ENCODE results near the gene CEP192.

CEP192 gene

GRCh38 chr18:13039806-13040205, 48.6 kb downstream of the CEP192 start:
- Histone ChIP-seq H3K9me3 (ENCODE audit: control insufficient read depth, insufficient read depth, low read depth, low read length) (no peaks in the 10 kb centered on the region), H3K27ac (ENCODE audit: extremely low read depth, low read depth, low read length) (no peak overlapping the region), H3K36me3 (ENCODE audit: control insufficient read depth in 2 of 2, insufficient read depth in 1 of 2, low read length in 2 of 2) (peaks cover 32 to 36% of the 10 kb centered on the region in 2 experiments), H3K4me3 (ENCODE audit: low read depth, low read length) (no peak overlapping the region), H3K4me1 (ENCODE audit: control insufficient read depth, insufficient read depth, low read length) (no peaks in the 10 kb centered on the region)
- CTCF ChIA-PET, result no interaction called here
- TF ChIP-seq ZNF473 (tag by site-specific recombination; IDR thresholded peaks at IDR 0.05) (no peak), SALL2 (tag by site-specific recombination; IDR thresholded peaks at IDR 0.05; ENCODE audit: borderline replicate concordance) (no peak), ZEB2 (tag by site-specific recombination; IDR thresholded peaks at IDR 0.05) (no peak), ZNF223 (tag by site-specific recombination; IDR thresholded peaks at IDR 0.05) (no peak), ZNF324 (tag by site-specific recombination; IDR thresholded peaks at IDR 0.05) (no peak), ZNF26 (tag by site-specific recombination; IDR thresholded peaks at IDR 0.05) (no peak), YY1 (tag by site-specific recombination; IDR thresholded peaks at IDR 0.05) (no peak), ZNF792 (tag by site-specific recombination; IDR thresholded peaks at IDR 0.05) (no peak), ZNF501 (tag by site-specific recombination; IDR thresholded peaks at IDR 0.05) (no peak), ZNF423 (tag by site-specific recombination; IDR thresholded peaks at IDR 0.05) (no peak), ZNF132 (tag by site-specific recombination; IDR thresholded peaks at IDR 0.05; ENCODE audit: borderline replicate concordance) (no peak), ZNF184 (tag by site-specific recombination; IDR thresholded peaks at IDR 0.05) (no peak), FEZF1 (tag by site-specific recombination; IDR thresholded peaks at IDR 0.05) (no peak), ZNF623 (tag by site-specific recombination; IDR thresholded peaks at IDR 0.05) (no peak)
- POLR2A ChIA-PET, result interaction anchor here (0.5 kb wide), 1 partner anchor 15 kb away, joined by 3 read pairs; no protein-coding TSS in a partner anchor

- no peaks in the 10 kb centered on the region for H3K4me1 ChIP-seq (ENCODE audit: control insufficient read depth, insufficient read depth, low read length)
- no peak overlapping the region for H3K27ac ChIP-seq (ENCODE audit: extremely low read depth, low read depth, low read length)
- no peak overlapping the region for H3K4me3 ChIP-seq (ENCODE audit: low read depth, low read length)
- no peaks in the 10 kb centered on the region for H3K9me3 ChIP-seq (ENCODE audit: control insufficient read depth, insufficient read depth, low read depth, low read length)
- ChIA-PET CTCF (no interaction called here), POLR2A (no interaction called here)
- H3K36me3 ChIP-seq (ENCODE audit: control insufficient read depth in 2 of 2, insufficient read depth in 1 of 2, low read length in 2 of 2), result peaks cover 32 to 41% of the 10 kb centered on the region in 2 experiments
- TF ChIP-seq ZNF76 (tag by site-specific recombination; IDR thresholded peaks at IDR 0.05; ENCODE audit: borderline replicate concordance, low read depth), result no peak
- peak; percentile 86; the same call in 1 of the 2 replicates for TF ChIP-seq ZNF184 (tag by site-specific recombination; IDR thresholded peaks at IDR 0.05)
- 0 out of 2 replicates have a peak, but pooled peaks have one; percentile 24 for TF ChIP-seq FEZF1 (tag by site-specific recombination; IDR thresholded peaks at IDR 0.05)
These were observed 51.9 kb downstream of the CEP192 start for GRCh38 chr18:13043066-13043465.

GRCh38 chr18:13048061-13048595, 57.0 kb downstream of the CEP192 start:
- no peaks in the 10 kb centered on the region for H3K9me3 ChIP-seq (ENCODE audit: control insufficient read depth, insufficient read depth, low read depth, low read length)
- peaks cover 37 to 59% of the 10 kb centered on the region in 2 experiments for H3K36me3 ChIP-seq (ENCODE audit: control insufficient read depth in 2 of 2, insufficient read depth in 1 of 2, low read length in 2 of 2)
- CTCF ChIA-PET, result no interaction called here
- TF ChIP-seq ZNF221 (tag by site-specific recombination; IDR thresholded peaks at IDR 0.05; ENCODE audit: borderline replicate concordance), result no peak
- TF ChIP-seq, protein P1, sequence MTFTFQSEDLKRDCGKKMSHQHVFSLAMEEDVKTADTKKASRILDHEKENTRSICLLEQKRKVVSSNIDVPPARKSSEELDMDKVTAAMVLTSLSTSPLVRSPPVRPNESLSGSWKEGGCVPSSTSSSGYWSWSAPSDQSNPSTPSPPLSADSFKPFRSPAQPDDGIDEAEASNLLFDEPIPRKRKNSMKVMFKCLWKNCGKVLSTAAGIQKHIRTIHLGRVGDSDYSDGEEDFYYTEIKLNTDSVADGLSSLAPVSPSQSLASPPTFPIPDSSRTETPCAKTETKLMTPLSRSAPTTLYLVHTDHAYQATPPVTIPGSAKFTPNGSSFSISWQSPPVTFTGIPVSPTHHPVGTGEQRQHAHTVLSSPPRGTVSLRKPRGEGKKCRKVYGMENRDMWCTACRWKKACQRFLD (tag by site-specific recombination; IDR thresholded peaks at IDR 0.05), result no peak
- TF ChIP-seq, protein P2, sequence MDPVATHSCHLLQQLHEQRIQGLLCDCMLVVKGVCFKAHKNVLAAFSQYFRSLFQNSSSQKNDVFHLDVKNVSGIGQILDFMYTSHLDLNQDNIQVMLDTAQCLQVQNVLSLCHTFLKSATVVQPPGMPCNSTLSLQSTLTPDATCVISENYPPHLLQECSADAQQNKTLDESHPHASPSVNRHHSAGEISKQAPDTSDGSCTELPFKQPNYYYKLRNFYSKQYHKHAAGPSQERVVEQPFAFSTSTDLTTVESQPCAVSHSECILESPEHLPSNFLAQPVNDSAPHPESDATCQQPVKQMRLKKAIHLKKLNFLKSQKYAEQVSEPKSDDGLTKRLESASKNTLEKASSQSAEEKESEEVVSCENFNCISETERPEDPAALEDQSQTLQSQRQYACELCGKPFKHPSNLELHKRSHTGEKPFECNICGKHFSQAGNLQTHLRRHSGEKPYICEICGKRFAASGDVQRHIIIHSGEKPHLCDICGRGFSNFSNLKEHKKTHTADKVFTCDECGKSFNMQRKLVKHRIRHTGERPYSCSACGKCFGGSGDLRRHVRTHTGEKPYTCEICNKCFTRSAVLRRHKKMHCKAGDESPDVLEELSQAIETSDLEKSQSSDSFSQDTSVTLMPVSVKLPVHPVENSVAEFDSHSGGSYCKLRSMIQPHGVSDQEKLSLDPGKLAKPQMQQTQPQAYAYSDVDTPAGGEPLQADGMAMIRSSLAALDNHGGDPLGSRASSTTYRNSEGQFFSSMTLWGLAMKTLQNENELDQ (tag by site-specific recombination; IDR thresholded peaks at IDR 0.05; ENCODE audit: low read depth), result no peak
- TF ChIP-seq ZSCAN16 (tag by site-specific recombination; IDR thresholded peaks at IDR 0.05), result no peak
- no peak for TF ChIP-seq ZBTB20 (tag by site-specific recombination; IDR thresholded peaks at IDR 0.05)
- TF ChIP-seq, protein P3, sequence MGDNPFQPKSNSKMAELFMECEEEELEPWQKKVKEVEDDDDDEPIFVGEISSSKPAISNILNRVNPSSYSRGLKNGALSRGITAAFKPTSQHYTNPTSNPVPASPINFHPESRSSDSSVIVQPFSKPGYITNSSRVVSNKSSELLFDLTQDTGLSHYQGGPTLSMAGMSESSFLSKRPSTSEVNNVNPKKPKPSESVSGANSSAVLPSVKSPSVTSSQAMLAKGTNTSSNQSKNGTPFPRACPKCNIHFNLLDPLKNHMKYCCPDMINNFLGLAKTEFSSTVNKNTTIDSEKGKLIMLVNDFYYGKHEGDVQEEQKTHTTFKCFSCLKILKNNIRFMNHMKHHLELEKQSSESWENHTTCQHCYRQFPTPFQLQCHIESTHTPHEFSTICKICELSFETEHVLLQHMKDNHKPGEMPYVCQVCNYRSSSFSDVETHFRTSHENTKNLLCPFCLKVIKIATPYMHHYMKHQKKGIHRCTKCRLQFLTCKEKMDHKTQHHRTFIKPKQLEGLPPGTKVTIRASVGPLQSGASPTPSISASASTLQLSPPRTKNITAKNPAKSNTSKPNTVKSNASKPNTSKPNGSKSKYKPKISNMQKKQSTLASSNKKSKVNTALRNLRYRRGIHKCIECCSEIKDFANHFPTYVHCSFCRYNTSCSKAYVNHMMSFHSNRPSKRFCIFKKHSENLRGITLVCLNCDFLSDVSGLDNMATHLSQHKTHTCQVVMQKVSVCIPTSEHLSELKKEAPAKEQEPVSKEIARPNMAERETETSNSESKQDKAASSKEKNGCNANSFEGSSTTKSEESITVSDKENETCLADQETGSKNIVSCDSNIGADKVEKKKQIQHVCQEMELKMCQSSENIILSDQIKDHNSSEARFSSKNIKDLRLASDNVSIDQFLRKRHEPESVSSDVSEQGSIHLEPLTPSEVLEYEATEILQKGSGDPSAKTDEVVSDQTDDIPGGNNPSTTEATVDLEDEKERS (tag by site-specific recombination; IDR thresholded peaks at IDR 0.05), result no peak
- TF ChIP-seq GFI1B (tag by site-specific recombination; IDR thresholded peaks at IDR 0.05), result no peak
- no peak for TF ChIP-seq TCF7L2 (IDR thresholded peaks at IDR 0.05; ENCODE audit: borderline replicate concordance, low read depth, low read length)

More at GRCh38 chr18:13048061-13048595, 57.0 kb downstream of the CEP192 start:
- Histone ChIP-seq H3K4me3 (ENCODE audit: low read depth, low read length) (no peak overlapping the region), H3K27ac (ENCODE audit: extremely low read depth, low read depth, low read length) (no peak overlapping the region), H3K4me1 (ENCODE audit: control insufficient read depth, insufficient read depth, low read length) (no peaks in the 10 kb centered on the region)
- POLR2A ChIA-PET, result interaction anchor here (1.1 kb wide), 1 partner anchor 57 kb away, joined by 3 read pairs; no protein-coding TSS in a partner anchor
